Heart left ventricle (tissue), 16 donors: Measurements from ENCODE around the gene PARD6G. TPM values are rescaled to one million over a fixed set of nuclear protein-coding genes. Genes with fewer than 3 reads are reported as not detected.

Experiments
- ATAC-seq, 4 donors: fragments of 200-7000 bp; cut with Tn5 transposase; one replicate each; pipeline ENCODE4 v1.9.1; 2020 to 2022; ENCODE audit warnings: moderate library complexity in 4 of 4, mild to moderate bottlenecking in 3 of 4, moderate number of reproducible peaks in 1 of 4
- DNase-seq, 5 donors: peaks; one replicate each; pipeline ENCODE4 v3.0.0-alpha.2; 2020
- H3K27ac ChIP-seq, 12 donors: fragments of 200-600 bp; sonication (generic) in 4 of 12; one replicate each; pipeline versions ENCODE4 v1.5.0 to v1.8.0; 2016 to 2022; ENCODE audit warnings: mild to moderate bottlenecking in 2 of 12
- H3K27me3 ChIP-seq, 9 donors: fragments of 200-600 bp; sonication (generic) in 2 of 9; one replicate each; pipeline versions ENCODE4 v1.5.1 to v1.8.0; 2016 to 2022; ENCODE audit warnings: mild to moderate bottlenecking in 3 of 9
- H3K36me3 ChIP-seq, 9 donors: fragments of 200-600 bp; sonication (generic) in 2 of 9; one replicate each; pipeline versions ENCODE4 v1.5.0 to v1.8.0; 2018 to 2022; ENCODE audit warnings: mild to moderate bottlenecking in 2 of 9
- H3K4me1 ChIP-seq, 12 donors: fragments of 200-600 bp; sonication (generic) in 4 of 12; one replicate each; pipeline versions ENCODE4 v1.5.0 to v1.8.0; 2016 to 2022; ENCODE audit warnings: mild to moderate bottlenecking in 3 of 12
- H3K4me3 ChIP-seq, 12 donors: fragments of 200-600 bp; sonication (generic) in 4 of 12; one replicate each; pipeline versions ENCODE4 v1.5.0 to v1.8.0; 2017 to 2022; ENCODE audit warnings: mild to moderate bottlenecking in 9 of 12, moderate library complexity in 4 of 12
- H3K9me3 ChIP-seq, 12 donors: fragments of 200-600 bp; sonication (generic) in 4 of 12; one replicate each; pipeline versions ENCODE4 v1.5.0 to v1.8.0; 2016 to 2022; ENCODE audit warnings: mild to moderate bottlenecking in 1 of 12
- CTCF ChIP-seq, 12 donors: fragments of 200-600 bp; sonication (generic) in 4 of 12; IDR thresholded peaks; one replicate each; pipeline versions ENCODE4 v1.5.0 to v1.8.0; 2018 to 2022; ENCODE audit warnings: antibody characterized with exemption in 12 of 12, mild to moderate bottlenecking in 5 of 12
- POLR2A ChIP-seq, 2 donors: fragments of 450-650 bp; IDR thresholded peaks; one replicate each; pipeline ENCODE4 v1.6.1; 2017; ENCODE audit warnings: antibody characterized with exemption in 2 of 2, mild to moderate bottlenecking in 2 of 2, moderate library complexity in 2 of 2
- WGBS, 4 donors: extraction: QIAGEN DNeasy Blood & Tissue Kit in 2 of 4; methylation state at CpG; one replicate each; pipeline versions ENCODE4 v1.1.5 to v1.1.7; 2013 to 2018; 5-methylcytosine and 5-hydroxymethylcytosine counted together
- intact Hi-C, 10 donors: fragments of 100-400 bp; cut with DNase I; formaldehyde crosslinking; loops; one replicate each; pipeline versions ENCODE4 v1.11.1 to v1.14.2; 2022
- polyA plus RNA-seq, 2 donors: library from polyadenylated mRNA; stranded (reverse); fragments of 200-250 nt; gene quantifications; one replicate each; pipeline ENCODE4 v1.2.3, GENCODE V29; 2013
- total RNA-seq, 9 donors: library from RNA; depleted of rRNA in 2 of 9; stranded (reverse); fragments of >200 nt in 2 of 9; fragmentation: NEBNext Ultra II Directional in 3 of 9; extraction: Animal tissue kit (Norgen Biotek cat#: 25700) in 3 of 9; gene quantifications; one replicate each; pipeline versions ENCODE4 v1.1.0 to v1.2.4, GENCODE V29; 2016 to 2023
- donor health status: ischemic (EF 13 %, LVEDD 7.1; RV severe dilation, severe dysfunction).
- donor health status: healthy with polysubstance abuse.
- donor health status: DM: no; HTN: yes; CAD: no.
- donor health status: DM: no; HTN: no; CAD: no.
- donor health status: ischemic (EF 25% LVEDD 6.9; RV normal size, moderate dysfunction).
- donor health status: ischemic (EF 25% LVEDD 5.7; RV mildly dilated, moderate dysfunction).
- donor health status: healthy.
- donor health status: DM: yes; HTN: yes; CAD: no.
- donor health status: ischemic (EF 35%, LVEDD 5.7; RV mildly dilated, moderate dysfunction).
- donor health status: nonischemic (EF 11% LVEDD 7.7; RV severe dilation, severe dysfunction).
- donor health status: DM: yes; HTN: yes; CAD: no.
- donor health status: PGD.
- donor health status: ischemic (EF 29% LVEDD 5.4; RV normal size, mild dysfunction).
- donor health status: nonischemic (EF 23%, LVEDD 6.1; RV moderate dilation, normal function).

The PARD6G gene
- total and polyA plus RNA-seq, 11 donors: 0.69 to 4.2 (median 2.2) TPM

GRCh38 chr18:80198994-80199748 is 48.1 kb downstream of the PARD6G start:
- Histone ChIP-seq H3K9me3 (no peaks in the 10 kb centered on the region), H3K27me3 (no peaks in the 10 kb centered on the region), H3K36me3 (no peaks in the 10 kb centered on the region), H3K27ac (no peak overlapping the region), H3K4me3 (no peak overlapping the region), H3K4me1 (peaks cover 0 to 9% (median 0%) of the 10 kb centered on the region in 12 donors)
- ATAC-seq (no peak), DNase-seq (no peak)
- intact Hi-C loops: no loop called here
- 92 to 93% (median 92%) methylated on average over 15 of the region's 15 CpGs for WGBS, 4 donors
- TF ChIP-seq POLR2A (IDR thresholded peaks at IDR 0.05) (no peak), CTCF (IDR thresholded peaks at IDR 0.05) (no peak)

GRCh38 chr18:80198391-80198790 is 48.9 kb downstream of the PARD6G start:
- no peak for ATAC-seq
- DNase-seq: no peak
- H3K27me3 ChIP-seq: no peaks in the 10 kb centered on the region
- H3K36me3 ChIP-seq: no peaks in the 10 kb centered on the region
- TF ChIP-seq POLR2A (IDR thresholded peaks at IDR 0.05) (no peak), CTCF (IDR thresholded peaks at IDR 0.05) (no peak)
- 87 to 93% (median 88%) methylated on average over 1 of the region's 1 CpG for WGBS, 4 donors
- intact Hi-C loops: no loop called here
- H3K4me1 ChIP-seq: peaks cover 0 to 9% (median 0%) of the 10 kb centered on the region in 12 donors
- no peak overlapping the region for H3K27ac ChIP-seq
- H3K4me3 ChIP-seq: no peak overlapping the region
- H3K9me3 ChIP-seq: no peaks in the 10 kb centered on the region

GRCh38 chr18:80197528-80197927 is 49.8 kb downstream of the PARD6G start:
- Histone ChIP-seq H3K4me3 (no peak overlapping the region), H3K27ac (peak overlapping the region in 3 of 12 donors; percentile 17 to 43 (median 24)), H3K36me3 (no peaks in the 10 kb centered on the region), H3K9me3 (no peaks in the 10 kb centered on the region), H3K27me3 (no peaks in the 10 kb centered on the region), H3K4me1 (peaks cover 0 to 9% (median 0%) of the 10 kb centered on the region in 12 donors)
- intact Hi-C loops: no loop called here
- ATAC-seq: peak in 1 of 4 donors; percentile 31
- DNase-seq: no peak
- 63 to 81% (median 69%) methylated on average over 4 of the region's 4 CpGs for WGBS, 4 donors
- TF ChIP-seq POLR2A (IDR thresholded peaks at IDR 0.05) (no peak), CTCF (IDR thresholded peaks at IDR 0.05) (no peak)

- no peak overlapping the region for H3K4me3 ChIP-seq
- no peaks in the 10 kb centered on the region for H3K27me3 ChIP-seq
- H3K36me3 ChIP-seq: no peaks in the 10 kb centered on the region
- no peak for TF ChIP-seq POLR2A (IDR thresholded peaks at IDR 0.05)
- no peak for TF ChIP-seq CTCF (IDR thresholded peaks at IDR 0.05)
- peaks cover 0 to 9% (median 0%) of the 10 kb centered on the region in 12 donors for H3K4me1 ChIP-seq
- H3K9me3 ChIP-seq: no peaks in the 10 kb centered on the region
- intact Hi-C loops: no loop called here
- DNase-seq (no peak), ATAC-seq (peak in 2 of 4 donors; percentile 31 to 52)
- H3K27ac ChIP-seq: peak overlapping the region in 2 of 12 donors; percentile 14 to 17
- WGBS, 4 donors: 58 to 65% (median 62%) methylated on average over 13 of the region's 13 CpGs
Measured at GRCh38 chr18:80196528-80197320, 50.6 kb downstream of the PARD6G start.
